NCI-H345 treated with DMSO at 0.1 percent for 48 hours (cell line): ENCODE results near the gene MGMT.

Source experiments
- DNase-seq: peaks from one replicate; lab custom pipeline; 2025; ENCODE audit not compliant: unreplicated experiment; lab: John Stamatoyannopoulos, UW

MGMT gene

GRCh38 chr10:129725011-129725410, 258.0 kb downstream of the MGMT start:
- no peak for DNase-seq

- no peak for DNase-seq
Measured at GRCh38 chr10:129725482-129725881, 258.4 kb downstream of the MGMT start.

- DNase-seq = no peak
Measured at GRCh38 chr10:129725890-129726631, 259.0 kb downstream of the MGMT start.

GRCh38 chr10:129727071-129727470, 260.0 kb downstream of the MGMT start:
- no peak for DNase-seq

- DNase-seq = no peak
Measured at GRCh38 chr10:129727495-129727894, 260.5 kb downstream of the MGMT start.

GRCh38 chr10:129728246-129728820, 261.3 kb downstream of the MGMT start:
- DNase-seq = no peak

- no peak for DNase-seq
Measured at GRCh38 chr10:129728905-129729795, 262.1 kb downstream of the MGMT start.

GRCh38 chr10:129730272-129730992, 263.4 kb downstream of the MGMT start:
- no peak for DNase-seq

GRCh38 chr10:129730993-129731325, 263.9 kb downstream of the MGMT start:
- no peak for DNase-seq

- no peak for DNase-seq
Measured at GRCh38 chr10:129740532-129741279, 273.7 kb downstream of the MGMT start.

- no peak for DNase-seq
Measured at GRCh38 chr10:129741280-129741977, 274.4 kb downstream of the MGMT start.

- no peak for DNase-seq
Measured at GRCh38 chr10:129741978-129742741, 275.1 kb downstream of the MGMT start.

GRCh38 chr10:129742742-129743550, 275.9 kb downstream of the MGMT start:
- DNase-seq = no peak

- no peak for DNase-seq
Measured at GRCh38 chr10:129743738-129744133, 276.7 kb downstream of the MGMT start.

GRCh38 chr10:129744134-129745111, 277.4 kb downstream of the MGMT start:
- DNase-seq = no peak

- DNase-seq = no peak
Measured at GRCh38 chr10:129745186-129745750, 278.2 kb downstream of the MGMT start.
